Measurements from ENCODE around the gene YEATS2. TPM values are rescaled to one million over a fixed set of nuclear protein-coding genes. Genes with fewer than 3 reads are reported as not detected.

Gene YEATS2
- 72.6 TPM for total RNA-seq

GRCh38 chr3:183697610-183698317 lies at the start of gene YEATS2:
YEATS2 (plus strand) TSS chr3:183697797; CDS start chr3:183715163, 17,366 bp downstream.

DNA sequence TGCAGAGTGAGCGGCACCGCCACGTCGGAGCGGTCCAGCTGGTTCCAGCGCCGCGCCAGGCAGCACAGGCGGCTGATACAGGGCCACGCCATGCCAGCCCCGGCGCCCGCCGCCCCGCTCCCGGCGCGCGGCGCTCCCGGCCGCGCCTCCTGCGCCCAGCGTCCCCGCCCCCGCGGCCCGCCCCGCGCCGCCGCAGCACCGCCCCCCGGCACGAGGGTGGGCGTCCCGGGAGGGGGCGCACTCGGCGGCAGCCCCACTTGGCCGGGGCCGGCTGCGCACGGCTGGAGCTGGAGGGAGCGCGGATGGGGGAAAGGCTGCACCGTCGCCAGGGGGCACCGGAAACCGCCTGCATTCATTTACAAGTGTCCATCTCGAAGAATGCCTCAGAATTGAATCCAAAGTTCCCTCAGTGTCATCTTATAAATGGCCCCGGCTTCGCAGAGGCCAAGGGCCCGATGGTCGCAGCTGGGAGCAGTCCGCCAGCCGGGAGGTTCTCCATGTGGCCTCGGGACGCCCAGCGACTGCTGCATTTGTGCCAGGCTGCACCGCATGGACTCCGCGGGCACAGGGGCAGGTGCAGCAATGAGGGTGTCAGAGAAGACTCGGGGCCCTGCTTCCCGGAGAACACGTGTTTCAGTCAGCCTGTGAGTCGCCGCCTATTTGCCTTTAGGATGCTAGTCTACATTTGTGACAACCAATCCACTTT lies 128.0 kb downstream of the YEATS2 start, which contains the start of gene MAP6D1:
Gene MAP6D1 (minus strand): TSS at position 122 of the 706 bp plus-strand sequence. CDS start 30 bp downstream, at position 92.

Other genes with a start within 250 kb of the YEATS2 start
- 2.5 TPM for gene KLHL6, start 142.1 kb upstream of the YEATS2 start, total RNA-seq
- gene KLHL24, start 62.2 kb upstream of the YEATS2 start, total RNA-seq = 301 TPM
- 2.9 TPM for gene MAP6D1, start 127.8 kb downstream of the YEATS2 start, total RNA-seq
- 40.1 TPM for gene PARL, start 187.1 kb downstream of the YEATS2 start, total RNA-seq